ENCODE data around the gene CAMKMT. TPM values are rescaled to one million over a fixed set of nuclear protein-coding genes. Genes with fewer than 3 reads are reported as not detected.

Gene CAMKMT
- total RNA-seq, 1 donor from 2014 or later = 11.9 TPM

- peaks cover 82% of the 10 kb centered on the region for H3K27me3 Mint-ChIP-seq (ENCODE audit: low read depth)
These were observed 416.5 kb downstream of the CAMKMT start for GRCh38 chr2:44778221-44778654.

GRCh38 chr2:44778671-44779476 is 417.1 kb downstream of the CAMKMT start:
- Mint-ChIP-seq H3K27ac (ENCODE audit: unreplicated experiment) (no peak overlapping the region), H3K27me3 (ENCODE audit: low read depth) (peaks cover 82% of the 10 kb centered on the region), H3K36me3 (ENCODE audit: low read depth) (peaks cover 5% of the 10 kb centered on the region), H3K4me1 (peaks cover 26% of the 10 kb centered on the region), H3K4me3 (peak overlapping the region; percentile 66), H3K9me3 (peaks cover 11% of the 10 kb centered on the region)
- no peak for DNase-seq (ENCODE audit: low read depth, low spot score)
- TF ChIP-seq CTCF (conservative IDR thresholded peaks at IDR 0.05) = no peak

More at GRCh38 chr2:44778221-44778654, 416.5 kb downstream of the CAMKMT start:
- H3K27ac Mint-ChIP-seq (ENCODE audit: unreplicated experiment) = no peak overlapping the region
- TF ChIP-seq CTCF (conservative IDR thresholded peaks at IDR 0.05) = no peak
- H3K4me3 Mint-ChIP-seq = peak overlapping the region; percentile 54
- peaks cover 7% of the 10 kb centered on the region for H3K9me3 Mint-ChIP-seq
- H3K36me3 Mint-ChIP-seq (ENCODE audit: low read depth) = peaks cover 5% of the 10 kb centered on the region
- DNase-seq (ENCODE audit: low read depth, low spot score) = no peak
- peaks cover 28% of the 10 kb centered on the region for H3K4me1 Mint-ChIP-seq

- Mint-ChIP-seq H3K27me3 (ENCODE audit: low read depth) (peaks cover 76% of the 10 kb centered on the region), H3K4me1 (peaks cover 26% of the 10 kb centered on the region), H3K4me3 (no peak overlapping the region), H3K27ac (ENCODE audit: unreplicated experiment) (no peak overlapping the region), H3K9me3 (peaks cover 11% of the 10 kb centered on the region), H3K36me3 (ENCODE audit: low read depth) (peaks cover 5% of the 10 kb centered on the region)
- TF ChIP-seq CTCF (conservative IDR thresholded peaks at IDR 0.05) = no peak
- DNase-seq (ENCODE audit: low read depth, low spot score) = no peak
These were observed 418.0 kb downstream of the CAMKMT start for GRCh38 chr2:44779793-44780192.

- peaks cover 26% of the 10 kb centered on the region for H3K4me1 Mint-ChIP-seq
- peaks cover 11% of the 10 kb centered on the region for H3K9me3 Mint-ChIP-seq
- no peak for TF ChIP-seq CTCF (conservative IDR thresholded peaks at IDR 0.05)
- no peak overlapping the region for H3K4me3 Mint-ChIP-seq
- peaks cover 5% of the 10 kb centered on the region for H3K36me3 Mint-ChIP-seq (ENCODE audit: low read depth)
- H3K27me3 Mint-ChIP-seq (ENCODE audit: low read depth) = peaks cover 73% of the 10 kb centered on the region
- H3K27ac Mint-ChIP-seq (ENCODE audit: unreplicated experiment) = no peak overlapping the region
- no peak for DNase-seq (ENCODE audit: low read depth, low spot score)
These were observed 418.7 kb downstream of the CAMKMT start for GRCh38 chr2:44780406-44780805.

GRCh38 chr2:44785433-44785832 is 423.7 kb downstream of the CAMKMT start:
- H3K27ac Mint-ChIP-seq (ENCODE audit: unreplicated experiment) = no peak overlapping the region
- no peak for TF ChIP-seq CTCF (conservative IDR thresholded peaks at IDR 0.05)
- H3K9me3 Mint-ChIP-seq = peaks cover 11% of the 10 kb centered on the region
- no peak for DNase-seq (ENCODE audit: low read depth, low spot score)
- peaks cover 61% of the 10 kb centered on the region for H3K27me3 Mint-ChIP-seq (ENCODE audit: low read depth)
- H3K4me1 Mint-ChIP-seq = peaks cover 4% of the 10 kb centered on the region
- no peak overlapping the region for H3K4me3 Mint-ChIP-seq
- peaks cover 5% of the 10 kb centered on the region for H3K36me3 Mint-ChIP-seq (ENCODE audit: low read depth)

Data from neural crest cell (in vitro differentiated cells).